ENCODE measurements around the gene SAP25. TPM values are rescaled to one million over a fixed set of nuclear protein-coding genes. Genes with fewer than 3 reads are reported as not detected.
"Not testable (repeated sequence)": the region's sequence is repeated elsewhere in the genome, so short reads cannot be mapped to it uniquely, and the experiment has no call there.

SAP25 gene
- total and polyA plus RNA-seq, 2 donors: 7.7 to 183 TPM

DNA sequence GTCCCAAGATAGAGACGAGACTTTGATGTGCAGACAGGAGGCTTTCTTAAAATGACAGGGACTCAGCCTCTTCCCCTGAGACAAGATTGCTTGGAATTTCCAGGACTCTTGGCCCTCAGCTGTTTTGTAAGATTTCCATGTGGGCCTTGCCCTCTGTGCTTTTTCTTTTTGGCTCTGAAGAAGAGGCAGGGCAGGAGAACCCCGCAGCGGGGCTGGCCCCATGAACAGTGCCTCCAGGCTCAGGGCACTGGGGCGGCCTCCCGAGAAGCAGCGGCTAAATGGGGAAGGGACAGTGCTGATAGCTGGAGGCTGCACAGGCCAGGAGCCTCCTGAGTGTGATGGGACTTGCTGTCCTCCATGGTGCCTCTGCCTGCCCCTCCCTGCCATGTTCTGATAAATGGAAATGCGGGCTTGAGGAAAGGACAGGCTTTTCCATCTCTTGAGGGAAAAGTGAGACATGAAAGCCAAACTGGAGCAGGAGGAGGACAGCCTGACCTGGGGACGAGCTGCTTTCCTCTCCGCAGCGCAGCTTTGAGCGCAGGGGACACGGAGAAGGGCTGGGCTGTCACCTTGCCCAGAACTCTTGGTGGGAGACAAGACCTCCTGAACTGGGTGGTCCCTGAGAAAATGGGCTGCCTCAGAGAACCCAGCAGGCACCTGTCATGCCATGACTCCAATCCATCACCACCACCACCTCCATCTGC, 12.1 kb downstream of the SAP25 start:
- H3K36me3 ChIP-seq (ENCODE audit: control insufficient read depth in 2 of 2, insufficient read depth in 2 of 2, low read length in 1 of 2): peaks cover 9 to 18% of the 10 kb centered on the region in 2 donors
- 98% methylated on average over 12 of the region's 12 CpGs for WGBS

DNA sequence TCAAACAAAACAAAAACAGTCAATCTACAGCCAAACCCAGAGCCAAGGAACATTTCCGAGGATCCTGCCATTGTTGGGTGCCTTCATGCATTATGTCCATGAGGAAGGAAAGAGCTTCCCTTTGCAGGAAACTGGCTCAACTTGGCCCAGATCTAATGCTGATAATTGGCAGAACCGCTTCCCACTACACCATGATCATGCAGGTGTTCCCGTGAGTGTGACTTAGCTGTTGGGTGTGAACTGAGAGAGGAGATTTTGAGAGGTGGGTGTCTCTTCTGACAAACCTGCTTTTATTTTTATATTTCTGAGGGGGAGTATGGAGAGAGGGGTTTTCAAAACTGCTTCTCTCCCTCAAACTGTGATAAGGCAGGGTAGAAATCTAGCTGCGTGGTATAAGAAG, 14.6 kb downstream of the SAP25 start:
- H3K4me1 ChIP-seq (ENCODE audit: control insufficient read depth in 2 of 2, insufficient read depth in 2 of 2, low read length in 2 of 2): peaks cover 0 to 14% of the 10 kb centered on the region in 2 donors
- peaks cover 24 to 28% of the 10 kb centered on the region in 2 donors for H3K36me3 ChIP-seq (ENCODE audit: control insufficient read depth in 2 of 2, insufficient read depth in 2 of 2, low read length in 1 of 2)
- H3K27me3 ChIP-seq (ENCODE audit: control insufficient read depth in 2 of 2, insufficient read depth in 1 of 2, low read length in 1 of 2): no peaks in the 10 kb centered on the region
- H3K4me3 ChIP-seq (ENCODE audit: low read length in 2 of 2): no peak overlapping the region
- peak overlapping the region in 1 of 2 donors; percentile 64 for H3K27ac ChIP-seq (ENCODE audit: low read depth in 1 of 2, low read length in 1 of 2)
- WGBS: 98% methylated on average over 4 of the region's 4 CpGs
- no peak for DNase-seq (ENCODE audit: low read depth in 6 of 9, low spot score in 9 of 9)
- no peaks in the 10 kb centered on the region for H3K9me3 ChIP-seq (ENCODE audit: control insufficient read depth in 2 of 2, insufficient read depth in 1 of 2, low read length in 1 of 2)

More for the DNA sequence above, 12.1 kb downstream of the SAP25 start:
- H3K27me3 ChIP-seq (ENCODE audit: control insufficient read depth in 2 of 2, insufficient read depth in 1 of 2, low read length in 1 of 2): no peaks in the 10 kb centered on the region
- no peak overlapping the region for H3K27ac ChIP-seq (ENCODE audit: low read depth in 1 of 2, low read length in 1 of 2)
- H3K4me1 ChIP-seq (ENCODE audit: control insufficient read depth in 2 of 2, insufficient read depth in 2 of 2, low read length in 2 of 2): peaks cover 0 to 17% of the 10 kb centered on the region in 2 donors
- no peaks in the 10 kb centered on the region for H3K9me3 ChIP-seq (ENCODE audit: control insufficient read depth in 2 of 2, insufficient read depth in 1 of 2, low read length in 1 of 2)
- DNase-seq (ENCODE audit: low read depth in 6 of 9, low spot score in 9 of 9): no peak
- no peak overlapping the region for H3K4me3 ChIP-seq (ENCODE audit: low read length in 2 of 2)

DNA sequence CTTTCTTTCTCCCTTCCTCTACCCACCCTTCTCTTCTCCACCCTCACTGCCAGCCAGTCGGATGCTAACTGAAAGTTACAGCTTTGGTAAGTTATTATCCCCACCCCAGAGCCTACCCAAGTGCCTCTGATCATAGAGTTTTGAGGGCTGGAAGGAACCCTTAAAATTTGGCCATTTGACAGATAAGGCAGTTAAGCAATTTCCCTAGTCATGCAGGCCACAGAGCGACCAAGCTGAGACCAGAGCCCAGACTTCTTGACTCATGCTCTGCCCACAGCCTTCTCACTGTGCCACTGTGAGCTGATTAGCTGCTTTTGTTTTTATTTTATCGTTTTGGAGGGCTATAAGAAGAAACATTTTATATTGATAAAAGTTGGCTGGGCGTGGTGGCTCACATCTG, 17.2 kb downstream of the SAP25 start:
- H3K27me3 ChIP-seq (ENCODE audit: control insufficient read depth in 2 of 2, insufficient read depth in 1 of 2, low read length in 1 of 2): no peaks in the 10 kb centered on the region
- peaks cover 0 to 12% of the 10 kb centered on the region in 2 donors for H3K4me1 ChIP-seq (ENCODE audit: control insufficient read depth in 2 of 2, insufficient read depth in 2 of 2, low read length in 2 of 2)
- no peak overlapping the region for H3K27ac ChIP-seq (ENCODE audit: low read depth in 1 of 2, low read length in 1 of 2)
- H3K4me3 ChIP-seq (ENCODE audit: low read length in 2 of 2): no peak overlapping the region
- H3K36me3 ChIP-seq (ENCODE audit: control insufficient read depth in 2 of 2, insufficient read depth in 2 of 2, low read length in 1 of 2): peaks cover 36 to 37% of the 10 kb centered on the region in 2 donors
- H3K9me3 ChIP-seq (ENCODE audit: control insufficient read depth in 2 of 2, insufficient read depth in 1 of 2, low read length in 1 of 2): no peaks in the 10 kb centered on the region
- DNase-seq (ENCODE audit: low read depth in 6 of 9, low spot score in 9 of 9): no peak
- 95% methylated on average over 4 of the region's 4 CpGs for WGBS

DNA sequence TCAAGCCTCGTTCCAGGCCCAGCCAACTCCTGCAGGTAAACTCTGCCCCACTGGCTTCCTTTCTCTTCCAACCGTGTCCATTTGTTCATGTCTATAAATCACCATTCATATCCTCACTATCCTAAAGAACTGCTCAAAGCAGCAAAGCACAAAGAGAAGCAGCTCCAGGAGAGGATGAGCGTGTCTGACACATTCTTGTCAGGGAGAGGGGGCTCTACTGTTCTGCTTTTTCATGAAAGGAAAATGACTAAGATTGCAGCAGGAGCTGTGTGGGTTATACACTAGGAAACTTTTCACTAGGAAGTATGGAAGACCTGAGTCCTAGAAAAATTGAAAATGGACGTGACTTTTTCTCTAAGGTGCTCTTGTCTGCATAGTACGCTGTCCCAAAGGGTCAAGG, 18.0 kb downstream of the SAP25 start:
- H3K36me3 ChIP-seq (ENCODE audit: control insufficient read depth in 2 of 2, insufficient read depth in 2 of 2, low read length in 1 of 2): peaks cover 34 to 36% of the 10 kb centered on the region in 2 donors
- H3K4me3 ChIP-seq (ENCODE audit: low read length in 2 of 2): no peak overlapping the region
- 96% methylated on average over 5 of the region's 5 CpGs for WGBS
- H3K4me1 ChIP-seq (ENCODE audit: control insufficient read depth in 2 of 2, insufficient read depth in 2 of 2, low read length in 2 of 2): peaks cover 0 to 12% of the 10 kb centered on the region in 2 donors
- H3K27ac ChIP-seq (ENCODE audit: low read depth in 1 of 2, low read length in 1 of 2): no peak overlapping the region
- H3K27me3 ChIP-seq (ENCODE audit: control insufficient read depth in 2 of 2, insufficient read depth in 1 of 2, low read length in 1 of 2): no peaks in the 10 kb centered on the region
- DNase-seq (ENCODE audit: low read depth in 6 of 9, low spot score in 9 of 9): no peak
- no peaks in the 10 kb centered on the region for H3K9me3 ChIP-seq (ENCODE audit: control insufficient read depth in 2 of 2, insufficient read depth in 1 of 2, low read length in 1 of 2)

DNA sequence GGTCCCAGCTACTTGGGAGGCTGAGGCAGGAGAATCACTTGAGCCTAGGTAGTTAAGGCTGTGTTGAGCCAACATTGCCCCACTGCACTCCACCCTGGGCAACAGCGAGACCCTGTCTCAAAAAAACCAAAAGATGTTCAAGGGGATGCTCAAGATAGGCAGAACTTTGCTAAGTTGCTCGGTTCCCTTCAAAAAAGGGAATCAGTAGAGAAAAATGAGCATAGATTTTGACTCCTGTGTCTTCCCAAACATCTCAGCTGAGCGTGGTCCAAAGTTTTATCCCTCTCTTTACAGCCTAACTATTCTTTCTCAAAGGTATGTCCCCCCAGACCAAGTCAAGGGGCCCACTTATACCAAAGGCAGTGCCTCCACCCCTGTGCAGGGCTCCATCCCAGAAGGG, 20.7 kb downstream of the SAP25 start:
- H3K4me1 ChIP-seq (ENCODE audit: control insufficient read depth in 2 of 2, insufficient read depth in 2 of 2, low read length in 2 of 2): peaks cover 4 to 14% of the 10 kb centered on the region in 2 donors
- H3K36me3 ChIP-seq (ENCODE audit: control insufficient read depth in 2 of 2, insufficient read depth in 2 of 2, low read length in 1 of 2): peaks cover 37 to 44% of the 10 kb centered on the region in 2 donors
- no peak overlapping the region for H3K4me3 ChIP-seq (ENCODE audit: low read length in 2 of 2)
- no peak overlapping the region for H3K27ac ChIP-seq (ENCODE audit: low read depth in 1 of 2, low read length in 1 of 2)
- H3K9me3 ChIP-seq (ENCODE audit: control insufficient read depth in 2 of 2, insufficient read depth in 1 of 2, low read length in 1 of 2): no peaks in the 10 kb centered on the region
- no peak for DNase-seq (ENCODE audit: low read depth in 6 of 9, low spot score in 9 of 9)
- 97% methylated on average over 3 of the region's 3 CpGs for WGBS
- no peaks in the 10 kb centered on the region for H3K27me3 ChIP-seq (ENCODE audit: control insufficient read depth in 2 of 2, insufficient read depth in 1 of 2, low read length in 1 of 2)

DNA sequence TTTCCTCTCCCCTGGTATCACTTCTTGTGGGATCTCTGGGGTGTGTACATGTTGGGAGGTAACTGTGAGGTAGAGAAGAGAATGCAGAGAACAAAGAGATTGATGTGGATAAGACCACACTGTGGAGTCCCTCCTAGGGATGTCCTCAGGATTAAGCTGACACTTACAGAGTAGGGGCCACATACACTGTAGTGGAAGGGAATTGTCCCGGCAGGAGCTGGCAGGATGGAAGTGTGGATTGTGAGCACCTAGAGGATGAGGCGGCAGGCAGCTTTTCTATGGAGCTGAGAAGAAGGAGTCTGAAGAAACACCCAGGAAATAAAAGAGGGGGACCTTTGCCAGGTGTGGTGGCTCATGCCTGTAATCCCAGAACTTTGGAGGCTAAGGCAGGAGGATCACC, 21.2 kb downstream of the SAP25 start:
- peaks cover 37 to 44% of the 10 kb centered on the region in 2 donors for H3K36me3 ChIP-seq (ENCODE audit: control insufficient read depth in 2 of 2, insufficient read depth in 2 of 2, low read length in 1 of 2)

DNA sequence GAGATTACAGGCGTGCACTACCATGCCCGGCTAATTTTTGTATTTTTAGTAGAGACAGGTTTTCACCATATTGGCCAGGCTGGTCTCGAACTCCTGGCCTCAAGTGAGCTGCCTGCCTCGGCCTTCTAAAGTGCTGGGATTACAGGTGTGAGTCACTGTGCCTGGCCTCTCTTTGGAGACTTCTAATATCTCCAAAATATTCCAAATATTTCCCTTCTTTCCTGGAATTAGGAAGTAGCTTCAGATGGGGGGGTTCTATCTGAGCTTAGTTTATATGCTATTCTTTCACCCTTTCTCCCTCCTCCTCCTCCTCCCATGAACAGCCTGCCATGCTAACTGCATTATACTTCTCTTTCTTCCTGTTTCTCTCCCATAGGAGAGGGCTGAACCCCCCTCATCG, 25.3 kb downstream of the SAP25 start:
- H3K9me3 ChIP-seq (ENCODE audit: control insufficient read depth in 2 of 2, insufficient read depth in 1 of 2, low read length in 1 of 2); H3K4me3 ChIP-seq (ENCODE audit: low read length in 2 of 2); H3K27ac ChIP-seq (ENCODE audit: low read depth in 1 of 2, low read length in 1 of 2); DNase-seq (ENCODE audit: low read depth in 6 of 9, low spot score in 9 of 9); H3K27me3 ChIP-seq (ENCODE audit: control insufficient read depth in 2 of 2, insufficient read depth in 1 of 2, low read length in 1 of 2): not testable (repeated sequence)
- H3K4me1 ChIP-seq (ENCODE audit: control insufficient read depth in 2 of 2, insufficient read depth in 2 of 2, low read length in 2 of 2): peaks cover 8 to 51% of the 10 kb centered on the region in 2 donors
- 96% methylated on average over 5 of the region's 5 CpGs for WGBS
- H3K36me3 ChIP-seq (ENCODE audit: control insufficient read depth in 2 of 2, insufficient read depth in 2 of 2, low read length in 1 of 2): peaks cover 14 to 22% of the 10 kb centered on the region in 2 donors

More for the DNA sequence above, 21.2 kb downstream of the SAP25 start:
- no peak for DNase-seq (ENCODE audit: low read depth in 6 of 9, low spot score in 9 of 9)
- H3K4me1 ChIP-seq (ENCODE audit: control insufficient read depth in 2 of 2, insufficient read depth in 2 of 2, low read length in 2 of 2): peaks cover 4 to 19% of the 10 kb centered on the region in 2 donors
- H3K27ac ChIP-seq (ENCODE audit: low read depth in 1 of 2, low read length in 1 of 2): no peak overlapping the region
- WGBS: 99% methylated on average over 2 of the region's 2 CpGs
- H3K4me3 ChIP-seq (ENCODE audit: low read length in 2 of 2): no peak overlapping the region
- H3K9me3 ChIP-seq (ENCODE audit: control insufficient read depth in 2 of 2, insufficient read depth in 1 of 2, low read length in 1 of 2): no peaks in the 10 kb centered on the region
- no peaks in the 10 kb centered on the region for H3K27me3 ChIP-seq (ENCODE audit: control insufficient read depth in 2 of 2, insufficient read depth in 1 of 2, low read length in 1 of 2)

DNA sequence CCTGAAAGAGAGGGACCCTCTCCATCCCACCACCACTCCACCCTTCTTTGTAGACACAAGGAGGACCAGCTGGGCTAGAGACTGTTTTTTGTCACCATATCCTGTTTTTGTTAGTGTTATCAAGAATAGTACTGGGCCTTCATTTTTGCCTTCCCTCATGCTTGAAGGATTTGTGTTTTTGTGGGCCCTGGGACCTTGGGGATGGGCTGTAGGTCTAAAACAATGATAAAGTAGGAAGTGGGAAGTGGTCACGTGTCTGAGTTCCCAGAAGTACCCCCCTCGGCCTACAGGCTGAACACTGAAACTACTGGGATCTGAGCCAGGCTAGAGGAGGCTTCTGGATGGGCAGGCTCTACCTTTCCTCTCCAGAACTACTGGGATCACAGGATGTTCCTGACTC, 25.8 kb downstream of the SAP25 start:
- Histone ChIP-seq H3K9me3 (ENCODE audit: control insufficient read depth in 2 of 2, insufficient read depth in 1 of 2, low read length in 1 of 2) (no peaks in the 10 kb centered on the region), H3K4me3 (ENCODE audit: low read length in 2 of 2) (no peak overlapping the region), H3K4me1 (ENCODE audit: control insufficient read depth in 2 of 2, insufficient read depth in 2 of 2, low read length in 2 of 2) (peaks cover 8 to 51% of the 10 kb centered on the region in 2 donors), H3K36me3 (ENCODE audit: control insufficient read depth in 2 of 2, insufficient read depth in 2 of 2, low read length in 1 of 2) (peaks cover 10 to 17% of the 10 kb centered on the region in 2 donors), H3K27me3 (ENCODE audit: control insufficient read depth in 2 of 2, insufficient read depth in 1 of 2, low read length in 1 of 2) (no peaks in the 10 kb centered on the region), H3K27ac (ENCODE audit: low read depth in 1 of 2, low read length in 1 of 2) (peak overlapping the region in 1 of 2 donors; percentile 2)
- 55% methylated on average over 2 of the region's 2 CpGs for whole genome bisulfite sequencing
- no peak for DNase-seq (ENCODE audit: low read depth in 6 of 9, low spot score in 9 of 9)

DNA sequence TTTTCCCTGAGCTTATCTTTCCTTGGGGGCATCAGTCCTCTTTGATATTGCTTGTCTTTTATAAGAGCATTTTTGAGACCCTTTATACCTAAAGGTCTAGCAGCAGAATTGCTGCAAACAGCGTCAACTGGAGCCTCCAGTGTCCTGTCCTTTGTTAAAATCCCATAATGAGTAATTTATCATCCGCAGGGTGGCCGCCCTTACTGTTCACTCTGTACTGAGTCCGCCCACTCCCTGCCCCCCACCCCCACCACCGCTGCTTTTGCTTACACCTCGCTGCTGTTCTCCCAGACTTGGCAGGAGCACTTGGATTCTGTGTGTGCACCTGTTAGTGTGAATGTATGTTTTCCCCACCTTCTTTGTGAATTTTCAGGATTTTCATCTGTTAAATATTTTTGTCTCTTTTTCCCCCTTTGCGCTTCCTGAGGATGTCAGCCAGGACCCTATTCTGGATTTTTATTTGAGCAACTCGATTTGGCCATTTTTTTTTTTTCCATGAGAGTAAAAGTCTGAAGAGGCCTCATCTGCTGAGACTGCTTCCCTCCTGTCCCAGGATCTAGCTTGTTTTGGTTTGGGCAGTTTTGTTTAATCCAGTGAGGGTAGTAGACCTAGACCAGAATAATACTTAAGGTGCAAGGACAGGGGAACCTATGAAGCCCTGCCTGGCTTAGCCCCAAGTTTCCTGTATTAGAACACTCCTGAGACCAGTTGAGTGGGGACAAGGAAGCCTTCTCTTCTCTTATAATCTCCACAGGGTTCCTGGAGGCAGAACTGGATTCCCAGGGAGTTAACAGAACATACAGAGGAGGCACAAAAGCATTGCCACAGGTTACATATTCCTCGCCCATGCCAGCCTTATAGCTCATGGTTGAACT, 26.5 kb downstream of the SAP25 start:
- no peak overlapping the region for H3K4me3 ChIP-seq (ENCODE audit: low read length in 2 of 2)
- H3K4me1 ChIP-seq (ENCODE audit: control insufficient read depth in 2 of 2, insufficient read depth in 2 of 2, low read length in 2 of 2): peaks cover 8 to 51% of the 10 kb centered on the region in 2 donors
- peak overlapping the region; percentile 66 to 77 for H3K27ac ChIP-seq (ENCODE audit: low read depth in 1 of 2, low read length in 1 of 2)
- no peak for DNase-seq (ENCODE audit: low read depth in 6 of 9, low spot score in 9 of 9)
- peaks cover 3 to 9% of the 10 kb centered on the region in 2 donors for H3K36me3 ChIP-seq (ENCODE audit: control insufficient read depth in 2 of 2, insufficient read depth in 2 of 2, low read length in 1 of 2)
- no peaks in the 10 kb centered on the region for H3K9me3 ChIP-seq (ENCODE audit: control insufficient read depth in 2 of 2, insufficient read depth in 1 of 2, low read length in 1 of 2)
- H3K27me3 ChIP-seq (ENCODE audit: control insufficient read depth in 2 of 2, insufficient read depth in 1 of 2, low read length in 1 of 2): no peaks in the 10 kb centered on the region
- 92% methylated on average over 9 of the region's 9 CpGs for WGBS
